ENCODE results near the gene FLRT3.

The FLRT3 gene

DNA sequence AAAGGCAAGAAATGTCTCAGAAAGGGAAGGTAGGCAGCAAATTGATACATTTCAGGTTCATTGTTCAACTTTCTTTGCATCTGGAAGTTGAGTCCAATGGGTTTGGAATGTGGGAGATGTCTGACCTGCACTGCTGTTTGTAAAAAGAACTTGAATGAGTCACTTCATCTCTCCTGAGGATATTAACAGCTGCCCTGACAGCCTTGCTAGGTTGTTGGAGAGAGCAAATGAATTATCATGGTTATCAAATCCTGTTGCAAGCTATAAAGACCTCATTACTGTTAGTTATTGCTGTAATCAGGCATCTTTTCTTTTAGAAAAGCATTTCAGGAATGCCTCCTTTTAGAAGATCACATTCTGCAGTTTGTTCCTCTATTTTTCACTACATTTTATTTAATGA is 23.0 kb upstream of the FLRT3 start:
- Histone ChIP-seq H3K4me1 (ENCODE audit: control insufficient read depth, insufficient read depth, low read length, poor library complexity, severe bottlenecking) (no peaks in the 10 kb centered on the region), H3K36me3 (ENCODE audit: control insufficient read depth, insufficient read depth, low read length) (no peaks in the 10 kb centered on the region), H3K27me3 (replicated peaks; ENCODE audit: control insufficient read depth, insufficient read depth, low read length, poor library complexity, severe bottlenecking) (no peaks in the 10 kb centered on the region), H3K9me3 (ENCODE audit: control insufficient read depth, low read length) (no peaks in the 10 kb centered on the region), H3K4me3 (ENCODE audit: insufficient read depth, low read depth, low read length, poor library complexity, severe bottlenecking) (no peak overlapping the region), H3K27ac (ENCODE audit: insufficient read depth, low read length, poor library complexity, severe bottlenecking) (no peak overlapping the region)
- DNase-seq: no peak

DNA sequence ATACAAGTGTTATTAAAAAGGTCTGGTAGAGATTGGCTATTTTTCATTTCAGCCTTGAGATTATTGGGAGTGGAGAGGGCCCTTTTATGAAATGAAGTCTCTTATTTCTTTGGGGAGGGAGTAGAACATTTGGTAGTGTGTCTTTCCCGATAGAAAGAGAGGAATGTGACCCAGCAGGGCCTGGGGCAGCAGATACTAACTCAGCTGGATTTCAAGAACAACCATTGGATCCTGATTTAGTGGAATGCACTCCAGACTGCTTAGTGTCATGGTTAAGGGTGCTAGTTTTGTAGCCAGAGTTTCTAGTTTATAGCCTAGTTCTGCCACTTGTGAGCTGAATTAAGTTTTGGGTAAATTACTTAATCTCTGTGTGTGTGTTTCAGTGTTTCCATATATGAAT is 18.4 kb upstream of the FLRT3 start:
- no peaks in the 10 kb centered on the region for H3K36me3 ChIP-seq (ENCODE audit: control insufficient read depth, insufficient read depth, low read length)
- DNase-seq: no peak
- H3K4me3 ChIP-seq (ENCODE audit: insufficient read depth, low read depth, low read length, poor library complexity, severe bottlenecking): no peak overlapping the region
- H3K9me3 ChIP-seq (ENCODE audit: control insufficient read depth, low read length): no peaks in the 10 kb centered on the region
- H3K4me1 ChIP-seq (ENCODE audit: control insufficient read depth, insufficient read depth, low read length, poor library complexity, severe bottlenecking): no peaks in the 10 kb centered on the region
- no peaks in the 10 kb centered on the region for H3K27me3 ChIP-seq (replicated peaks; ENCODE audit: control insufficient read depth, insufficient read depth, low read length, poor library complexity, severe bottlenecking)
- no peak overlapping the region for H3K27ac ChIP-seq (ENCODE audit: insufficient read depth, low read length, poor library complexity, severe bottlenecking)

DNA sequence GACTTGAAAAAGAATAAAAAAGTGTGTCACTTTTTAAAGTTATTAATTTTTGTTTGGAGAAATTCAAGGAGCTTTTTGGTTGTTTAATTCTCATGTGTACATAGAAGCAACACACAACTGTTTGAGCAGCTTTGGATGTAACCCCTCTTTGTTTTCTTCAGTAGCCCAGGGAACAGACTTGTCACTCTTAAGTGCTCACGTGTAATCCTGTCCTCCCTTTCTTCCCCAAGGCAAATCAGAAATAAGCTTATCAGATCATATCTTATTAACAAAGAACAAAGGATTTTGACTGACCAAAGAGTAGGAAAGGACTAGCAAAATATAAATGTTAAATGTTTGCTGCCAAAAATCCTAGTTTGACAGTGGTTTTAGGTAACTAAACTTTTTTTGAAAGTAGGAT is 7.3 kb upstream of the FLRT3 start:
- Histone ChIP-seq H3K4me3 (ENCODE audit: insufficient read depth, low read depth, low read length, poor library complexity, severe bottlenecking) (no peak overlapping the region), H3K4me1 (ENCODE audit: control insufficient read depth, insufficient read depth, low read length, poor library complexity, severe bottlenecking) (no peaks in the 10 kb centered on the region), H3K36me3 (ENCODE audit: control insufficient read depth, insufficient read depth, low read length) (no peaks in the 10 kb centered on the region), H3K27ac (ENCODE audit: insufficient read depth, low read length, poor library complexity, severe bottlenecking) (no peak overlapping the region), H3K9me3 (ENCODE audit: control insufficient read depth, low read length) (no peaks in the 10 kb centered on the region), H3K27me3 (replicated peaks; ENCODE audit: control insufficient read depth, insufficient read depth, low read length, poor library complexity, severe bottlenecking) (no peaks in the 10 kb centered on the region)
- DNase-seq: no peak

DNA sequence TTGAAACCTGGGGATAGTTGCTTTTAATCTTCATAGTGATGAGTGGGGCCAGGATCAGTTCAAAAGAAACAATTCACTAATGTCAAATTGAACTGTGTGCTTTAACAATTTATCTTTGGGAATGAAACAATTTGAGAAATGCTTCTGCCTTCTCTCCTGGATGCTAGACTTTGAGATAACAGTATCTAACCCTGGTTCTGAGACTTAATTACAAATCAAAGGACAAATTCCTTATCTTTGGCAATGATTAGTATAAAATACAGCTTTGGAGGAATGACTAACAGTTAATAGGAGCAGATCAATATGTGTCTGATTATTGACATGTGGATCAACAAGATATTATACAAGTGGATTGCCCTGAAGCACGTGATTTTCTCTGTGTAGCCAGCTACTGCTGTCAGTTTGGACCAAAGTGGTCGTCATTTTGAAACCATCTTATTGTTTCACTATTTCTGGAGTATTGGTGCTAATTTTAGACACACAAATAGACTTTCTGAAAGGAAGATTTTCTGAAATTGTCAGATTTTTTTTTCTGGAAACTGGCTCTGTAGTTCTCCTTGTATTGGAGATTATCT is 6.2 kb upstream of the FLRT3 start:
- no peak for DNase-seq
- H3K4me1 ChIP-seq (ENCODE audit: control insufficient read depth, insufficient read depth, low read length, poor library complexity, severe bottlenecking): no peaks in the 10 kb centered on the region
- H3K27ac ChIP-seq (ENCODE audit: insufficient read depth, low read length, poor library complexity, severe bottlenecking): no peak overlapping the region
- H3K4me3 ChIP-seq (ENCODE audit: insufficient read depth, low read depth, low read length, poor library complexity, severe bottlenecking): no peak overlapping the region
- H3K36me3 ChIP-seq (ENCODE audit: control insufficient read depth, insufficient read depth, low read length): no peaks in the 10 kb centered on the region
- H3K9me3 ChIP-seq (ENCODE audit: control insufficient read depth, low read length): no peaks in the 10 kb centered on the region
- no peaks in the 10 kb centered on the region for H3K27me3 ChIP-seq (replicated peaks; ENCODE audit: control insufficient read depth, insufficient read depth, low read length, poor library complexity, severe bottlenecking)

DNA sequence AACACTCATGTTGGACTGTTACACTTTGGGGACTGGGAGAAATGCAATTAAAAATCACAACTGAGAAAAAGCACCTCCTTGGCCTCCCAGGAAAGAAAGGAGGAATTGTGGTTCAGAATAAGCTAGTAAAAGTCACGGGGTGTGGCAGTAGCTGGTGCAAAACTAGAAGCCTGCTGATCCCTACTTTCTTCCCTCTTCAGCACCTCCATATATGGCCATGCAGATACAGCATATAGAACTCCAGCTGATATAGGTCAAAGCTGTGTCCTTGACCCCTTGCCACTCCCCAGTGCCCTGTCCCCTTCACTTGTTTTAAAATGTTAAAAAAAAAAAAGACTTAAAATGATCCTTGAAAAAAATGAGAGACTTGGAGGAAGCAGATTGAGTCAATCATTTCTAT is 5.5 kb upstream of the FLRT3 start:
- H3K36me3 ChIP-seq (ENCODE audit: control insufficient read depth, insufficient read depth, low read length): no peaks in the 10 kb centered on the region
- no peak overlapping the region for H3K27ac ChIP-seq (ENCODE audit: insufficient read depth, low read length, poor library complexity, severe bottlenecking)
- no peaks in the 10 kb centered on the region for H3K9me3 ChIP-seq (ENCODE audit: control insufficient read depth, low read length)
- DNase-seq: no peak
- no peaks in the 10 kb centered on the region for H3K27me3 ChIP-seq (replicated peaks; ENCODE audit: control insufficient read depth, insufficient read depth, low read length, poor library complexity, severe bottlenecking)
- H3K4me1 ChIP-seq (ENCODE audit: control insufficient read depth, insufficient read depth, low read length, poor library complexity, severe bottlenecking): no peaks in the 10 kb centered on the region
- H3K4me3 ChIP-seq (ENCODE audit: insufficient read depth, low read depth, low read length, poor library complexity, severe bottlenecking): no peak overlapping the region

DNA sequence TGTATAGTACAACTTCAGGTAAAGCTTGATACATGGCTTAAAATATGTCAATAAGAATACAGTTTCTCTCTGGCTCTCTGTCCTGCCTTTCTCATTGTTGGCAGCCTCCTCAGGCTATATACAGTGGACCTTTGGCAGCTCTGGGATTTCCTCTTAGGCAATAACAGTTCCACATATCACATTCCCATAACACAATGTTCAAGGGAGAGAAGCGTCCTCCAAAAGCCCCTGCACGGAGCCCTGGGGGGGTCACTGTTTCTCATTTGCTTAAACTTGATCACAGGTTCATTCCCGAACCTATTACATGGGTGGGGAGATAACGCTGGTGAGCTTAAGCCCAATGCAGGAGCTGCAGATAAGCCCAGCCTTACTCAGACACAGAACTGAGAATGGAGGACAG is 4.4 kb upstream of the FLRT3 start:
- no peak overlapping the region for H3K4me3 ChIP-seq (ENCODE audit: insufficient read depth, low read depth, low read length, poor library complexity, severe bottlenecking)
- no peaks in the 10 kb centered on the region for H3K27me3 ChIP-seq (replicated peaks; ENCODE audit: control insufficient read depth, insufficient read depth, low read length, poor library complexity, severe bottlenecking)
- H3K36me3 ChIP-seq (ENCODE audit: control insufficient read depth, insufficient read depth, low read length): no peaks in the 10 kb centered on the region
- H3K27ac ChIP-seq (ENCODE audit: insufficient read depth, low read length, poor library complexity, severe bottlenecking): no peak overlapping the region
- no peaks in the 10 kb centered on the region for H3K9me3 ChIP-seq (ENCODE audit: control insufficient read depth, low read length)
- no peak for DNase-seq
- no peaks in the 10 kb centered on the region for H3K4me1 ChIP-seq (ENCODE audit: control insufficient read depth, insufficient read depth, low read length, poor library complexity, severe bottlenecking)

DNA sequence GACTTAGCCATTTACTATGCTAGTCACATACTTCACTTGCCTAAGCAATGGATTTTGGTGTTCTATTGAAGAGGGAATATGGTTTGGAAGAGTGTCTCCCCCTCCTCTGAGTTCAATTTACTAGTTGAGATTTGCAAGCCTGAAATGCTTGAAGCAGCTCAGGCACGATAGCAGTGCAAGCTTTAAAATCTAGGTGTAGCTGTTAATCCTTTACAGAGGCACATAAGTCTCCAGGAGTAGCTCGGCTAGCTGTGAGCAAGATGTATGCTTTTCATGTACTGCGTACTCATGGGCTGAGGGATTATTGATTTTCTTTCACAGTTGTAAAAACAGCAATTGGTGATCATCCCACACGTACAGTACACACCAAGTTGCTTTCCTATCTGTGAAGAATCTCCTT is 726 bp downstream of the FLRT3 start:
- no peak for DNase-seq
- no peaks in the 10 kb centered on the region for H3K27me3 ChIP-seq (replicated peaks; ENCODE audit: control insufficient read depth, insufficient read depth, low read length, poor library complexity, severe bottlenecking)
- no peaks in the 10 kb centered on the region for H3K4me1 ChIP-seq (ENCODE audit: control insufficient read depth, insufficient read depth, low read length, poor library complexity, severe bottlenecking)
- no peak overlapping the region for H3K27ac ChIP-seq (ENCODE audit: insufficient read depth, low read length, poor library complexity, severe bottlenecking)
- H3K9me3 ChIP-seq (ENCODE audit: control insufficient read depth, low read length): no peaks in the 10 kb centered on the region
- H3K4me3 ChIP-seq (ENCODE audit: insufficient read depth, low read depth, low read length, poor library complexity, severe bottlenecking): no peak overlapping the region
- H3K36me3 ChIP-seq (ENCODE audit: control insufficient read depth, insufficient read depth, low read length): no peaks in the 10 kb centered on the region

DNA sequence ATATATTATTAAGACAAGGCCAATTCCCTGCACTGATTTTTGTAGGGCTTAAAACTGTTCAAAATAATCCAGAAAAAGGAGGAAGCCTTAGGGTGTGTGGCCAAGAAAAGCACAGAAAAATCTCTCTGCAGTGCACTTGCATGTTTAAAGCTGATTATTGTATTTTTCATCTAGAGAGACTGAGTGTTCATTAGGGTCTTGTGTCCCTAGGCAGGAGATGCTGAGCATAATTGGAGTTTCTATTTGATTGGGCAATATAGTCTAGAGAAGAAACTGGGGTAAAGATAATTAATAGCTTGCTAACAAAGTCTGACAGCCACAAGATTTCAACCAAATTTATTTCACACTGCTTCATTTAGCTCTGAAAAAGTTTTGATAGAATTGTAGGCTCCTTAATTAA is 2.4 kb downstream of the FLRT3 start:
- DNase-seq: no peak
- H3K27me3 ChIP-seq (replicated peaks; ENCODE audit: control insufficient read depth, insufficient read depth, low read length, poor library complexity, severe bottlenecking): no peaks in the 10 kb centered on the region
- H3K9me3 ChIP-seq (ENCODE audit: control insufficient read depth, low read length): no peaks in the 10 kb centered on the region
- H3K27ac ChIP-seq (ENCODE audit: insufficient read depth, low read length, poor library complexity, severe bottlenecking): no peak overlapping the region
- no peaks in the 10 kb centered on the region for H3K36me3 ChIP-seq (ENCODE audit: control insufficient read depth, insufficient read depth, low read length)
- H3K4me1 ChIP-seq (ENCODE audit: control insufficient read depth, insufficient read depth, low read length, poor library complexity, severe bottlenecking): no peaks in the 10 kb centered on the region
- H3K4me3 ChIP-seq (ENCODE audit: insufficient read depth, low read depth, low read length, poor library complexity, severe bottlenecking): no peak overlapping the region

DNA sequence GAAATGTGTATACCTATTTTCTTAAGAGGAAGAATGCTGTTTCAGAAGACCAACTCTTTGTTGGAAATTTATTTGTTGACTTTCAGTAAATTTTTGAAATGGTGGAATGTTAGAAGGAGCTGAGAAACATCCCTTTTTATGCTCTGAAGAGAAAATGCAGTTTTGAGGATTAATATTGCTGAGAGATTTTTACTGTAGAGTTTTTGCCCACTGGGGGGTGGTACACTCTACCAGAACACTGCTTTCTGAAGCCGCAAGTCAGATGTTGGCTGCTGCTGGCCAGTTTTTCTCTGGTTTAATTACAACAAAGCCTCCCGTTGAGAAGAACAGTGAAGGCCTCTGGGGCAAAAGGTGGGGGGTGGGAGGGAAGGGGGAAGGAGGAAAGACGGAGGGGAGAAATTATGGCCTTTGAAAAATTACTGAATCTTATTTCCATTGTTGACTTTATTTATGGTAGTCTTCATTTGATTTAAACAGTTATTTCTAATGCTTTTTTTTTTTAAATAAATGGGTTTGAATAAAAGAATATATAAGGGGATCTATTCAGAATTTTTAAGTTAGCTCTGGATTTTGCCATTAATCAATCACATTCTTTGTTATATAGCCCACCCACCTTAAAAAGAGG is 3.0 kb downstream of the FLRT3 start:
- Histone ChIP-seq H3K36me3 (ENCODE audit: control insufficient read depth, insufficient read depth, low read length) (no peaks in the 10 kb centered on the region), H3K4me3 (ENCODE audit: insufficient read depth, low read depth, low read length, poor library complexity, severe bottlenecking) (no peak overlapping the region), H3K27ac (ENCODE audit: insufficient read depth, low read length, poor library complexity, severe bottlenecking) (no peak overlapping the region), H3K9me3 (ENCODE audit: control insufficient read depth, low read length) (no peaks in the 10 kb centered on the region), H3K27me3 (replicated peaks; ENCODE audit: control insufficient read depth, insufficient read depth, low read length, poor library complexity, severe bottlenecking) (no peaks in the 10 kb centered on the region), H3K4me1 (ENCODE audit: control insufficient read depth, insufficient read depth, low read length, poor library complexity, severe bottlenecking) (no peaks in the 10 kb centered on the region)
- no peak for DNase-seq

DNA sequence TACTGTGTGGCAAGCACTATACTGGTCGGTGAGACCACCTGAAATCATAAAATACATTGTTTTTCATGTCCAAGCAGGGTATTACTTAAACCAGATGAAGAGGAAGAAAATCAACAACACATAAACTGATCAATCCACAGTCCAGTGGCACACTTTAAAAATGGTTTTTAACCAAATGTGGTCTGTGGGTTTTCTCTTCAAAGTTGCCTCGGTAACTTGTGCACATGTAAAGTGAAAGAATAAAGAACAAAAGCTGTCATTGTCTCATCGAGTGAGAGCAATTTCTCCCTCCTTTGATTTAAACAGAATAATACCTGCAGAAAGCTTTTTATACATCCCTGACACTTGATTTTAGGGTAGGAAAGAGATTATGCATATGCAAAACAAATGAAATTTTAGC is 3.7 kb downstream of the FLRT3 start:
- no peaks in the 10 kb centered on the region for H3K9me3 ChIP-seq (ENCODE audit: control insufficient read depth, low read length)
- no peaks in the 10 kb centered on the region for H3K36me3 ChIP-seq (ENCODE audit: control insufficient read depth, insufficient read depth, low read length)
- no peak overlapping the region for H3K27ac ChIP-seq (ENCODE audit: insufficient read depth, low read length, poor library complexity, severe bottlenecking)
- no peaks in the 10 kb centered on the region for H3K4me1 ChIP-seq (ENCODE audit: control insufficient read depth, insufficient read depth, low read length, poor library complexity, severe bottlenecking)
- DNase-seq: no peak
- no peak overlapping the region for H3K4me3 ChIP-seq (ENCODE audit: insufficient read depth, low read depth, low read length, poor library complexity, severe bottlenecking)
- no peaks in the 10 kb centered on the region for H3K27me3 ChIP-seq (replicated peaks; ENCODE audit: control insufficient read depth, insufficient read depth, low read length, poor library complexity, severe bottlenecking)

Measured in effector memory CD4-positive, alpha-beta T cell (primary cell).